OCI-LY7 (cell line): ENCODE measurements around the gene DICER1.

Experiments
- CTCF ChIP-seq: fragments of 200-600 bp; sonication (generic); conservative IDR thresholded peaks from 2 replicates; pipeline ENCODE4 v1.5.1; 2014; ENCODE audit warnings: mild to moderate bottlenecking, antibody characterized with exemption, low read length, moderate library complexity, mixed read lengths
- EZH2phosphoT487 ChIP-seq: fragments of 200-600 bp; sonication (generic); IDR thresholded peaks from 2 replicates; pipeline ENCODE4 v1.6.1; 2018; ENCODE audit warnings: low read depth, borderline replicate concordance, mild to moderate bottlenecking, mixed run types, antibody characterized with exemption, low read length, moderate library complexity, mixed read lengths

- no peak for TF ChIP-seq CTCF
- TF ChIP-seq EZH2phosphoT487 = no peak
These were observed 49.6 kb downstream of the DICER1 start for GRCh38 chr14:95107711-95108110.
